WERI-Rb-1 (cell line): Measurements from ENCODE around the gene PTPRT.

Experiments used
- DNase-seq: peaks from one replicate; pipeline ENCODE4 v3.0.0-alpha.2; 2020
- H3K27ac ChIP-seq: fragments of 250-450 bp; sonication (Bioruptor Pico); 2 replicates; pipeline ENCODE4 v1.5.1; 2020; ENCODE audit warnings: mild to moderate bottlenecking, moderate library complexity
- H3K27me3 ChIP-seq: fragments of 250-450 bp; sonication (Bioruptor Pico); 2 replicates; pipeline ENCODE4 v1.5.1; 2021; ENCODE audit warnings: mild to moderate bottlenecking, low read depth, moderate library complexity; ENCODE audit not compliant: insufficient read depth, severe bottlenecking
- H3K36me3 ChIP-seq: fragments of 250-450 bp; sonication (Bioruptor Pico); 2 replicates; pipeline ENCODE4 v1.5.1; 2020; ENCODE audit warnings: mild to moderate bottlenecking, moderate library complexity
- H3K4me3 ChIP-seq: 2 replicates; pipeline ENCODE4 v1.5.1; 2011; ENCODE audit warnings: low read depth, mild to moderate bottlenecking, control low read depth, low read length
- H3K9me3 ChIP-seq: fragments of 250-450 bp; sonication (Bioruptor Pico); 2 replicates; pipeline ENCODE4 v1.5.1; 2021; ENCODE audit warnings: mild to moderate bottlenecking, moderate library complexity; ENCODE audit not compliant: severe bottlenecking
- TF ChIP-seq, protein P1 (sequence below): IDR thresholded peaks from 2 replicates; pipeline ENCODE4 v1.5.1; 2011; ENCODE audit warnings: low read depth, mild to moderate bottlenecking, control low read depth, inconsistent platforms, low read length

PTPRT gene

DNA sequence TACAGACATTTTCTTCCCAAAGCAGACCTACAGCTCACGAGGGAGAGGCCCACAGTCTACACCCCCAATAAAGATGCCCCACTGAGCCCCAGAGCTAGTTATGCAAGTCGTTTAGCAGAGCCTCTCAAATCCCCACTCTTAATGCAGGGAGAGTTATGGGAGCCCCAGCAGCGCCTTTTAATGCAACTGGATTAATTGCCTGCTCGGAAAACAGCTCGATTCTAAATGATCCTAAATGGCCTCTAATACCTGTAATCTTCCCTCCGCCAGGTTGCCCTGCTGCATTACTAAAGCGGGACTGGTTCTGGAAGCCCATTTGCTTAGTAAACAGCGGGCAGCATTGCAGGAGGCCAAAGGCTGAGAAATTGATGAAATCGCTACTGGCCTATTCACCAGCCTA is 656.9 kb downstream of the PTPRT start:
- Histone ChIP-seq H3K9me3 (no peaks in the 10 kb centered on the region), H3K36me3 (no peaks in the 10 kb centered on the region), H3K4me3 (no peak overlapping the region), H3K27me3 (no peaks in the 10 kb centered on the region), H3K27ac (no peak overlapping the region)
- TF ChIP-seq, protein P1, sequence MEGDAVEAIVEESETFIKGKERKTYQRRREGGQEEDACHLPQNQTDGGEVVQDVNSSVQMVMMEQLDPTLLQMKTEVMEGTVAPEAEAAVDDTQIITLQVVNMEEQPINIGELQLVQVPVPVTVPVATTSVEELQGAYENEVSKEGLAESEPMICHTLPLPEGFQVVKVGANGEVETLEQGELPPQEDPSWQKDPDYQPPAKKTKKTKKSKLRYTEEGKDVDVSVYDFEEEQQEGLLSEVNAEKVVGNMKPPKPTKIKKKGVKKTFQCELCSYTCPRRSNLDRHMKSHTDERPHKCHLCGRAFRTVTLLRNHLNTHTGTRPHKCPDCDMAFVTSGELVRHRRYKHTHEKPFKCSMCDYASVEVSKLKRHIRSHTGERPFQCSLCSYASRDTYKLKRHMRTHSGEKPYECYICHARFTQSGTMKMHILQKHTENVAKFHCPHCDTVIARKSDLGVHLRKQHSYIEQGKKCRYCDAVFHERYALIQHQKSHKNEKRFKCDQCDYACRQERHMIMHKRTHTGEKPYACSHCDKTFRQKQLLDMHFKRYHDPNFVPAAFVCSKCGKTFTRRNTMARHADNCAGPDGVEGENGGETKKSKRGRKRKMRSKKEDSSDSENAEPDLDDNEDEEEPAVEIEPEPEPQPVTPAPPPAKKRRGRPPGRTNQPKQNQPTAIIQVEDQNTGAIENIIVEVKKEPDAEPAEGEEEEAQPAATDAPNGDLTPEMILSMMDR, result no peak
- peak; percentile 57 for DNase-seq

DNA sequence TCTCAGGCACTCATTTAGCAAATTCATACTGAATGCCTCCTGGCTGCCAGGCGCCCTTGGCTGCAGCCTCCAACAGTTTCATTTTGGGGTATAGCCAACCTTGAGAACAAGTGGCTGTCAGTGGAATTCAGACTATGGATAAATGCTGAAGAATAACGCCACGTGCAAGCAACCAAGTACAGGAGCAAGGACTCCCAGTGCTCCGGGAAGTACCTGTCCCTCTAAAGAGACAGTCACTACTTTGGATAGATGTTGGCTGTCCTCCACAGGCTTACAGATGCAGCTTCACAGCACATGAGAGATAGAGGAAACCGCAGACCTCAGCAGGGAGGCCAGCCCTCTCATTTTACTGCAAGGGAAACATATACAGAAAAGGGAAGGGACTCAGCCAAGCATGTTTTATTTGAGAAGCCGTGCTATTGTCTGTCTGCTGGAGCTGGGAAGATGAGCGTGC is 658.2 kb downstream of the PTPRT start:
- no peak for DNase-seq

DNA sequence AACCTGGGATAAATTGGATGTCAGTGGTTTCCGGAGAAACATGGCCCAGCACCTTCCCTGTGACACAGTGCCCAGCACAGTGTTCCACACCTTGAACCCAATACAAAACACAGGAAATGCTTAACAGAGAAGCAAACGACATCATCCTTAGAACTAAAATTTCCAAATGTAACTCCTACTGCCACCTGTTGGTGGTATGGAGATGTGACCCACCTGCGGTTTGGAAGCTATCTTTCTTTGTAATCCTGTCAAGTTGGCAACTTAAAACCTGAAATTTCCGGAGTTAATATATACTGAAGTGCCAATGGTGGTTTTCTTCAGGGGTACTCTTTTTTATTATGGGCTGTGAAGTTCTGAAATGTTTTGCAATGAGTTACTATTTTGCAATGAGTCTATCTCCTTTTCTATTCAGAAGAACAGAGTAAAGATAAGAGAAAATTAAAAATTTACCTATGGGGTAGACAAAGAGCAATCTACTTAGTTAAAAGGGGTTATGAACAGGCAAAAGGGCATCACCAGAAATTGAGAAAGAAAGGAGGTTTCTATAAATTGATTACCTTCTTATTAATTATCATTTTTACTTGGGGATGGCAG is 658.8 kb downstream of the PTPRT start:
- DNase-seq, result peak; percentile 20
- H3K4me3 ChIP-seq, result no peak overlapping the region
- no peak overlapping the region for H3K27ac ChIP-seq
- no peaks in the 10 kb centered on the region for H3K9me3 ChIP-seq
- no peaks in the 10 kb centered on the region for H3K36me3 ChIP-seq
- H3K27me3 ChIP-seq, result no peaks in the 10 kb centered on the region
- TF ChIP-seq, protein P1, result peak; percentile 63

More for the DNA sequence above, 658.2 kb downstream of the PTPRT start:
- no peaks in the 10 kb centered on the region for H3K36me3 ChIP-seq
- no peak overlapping the region for H3K27ac ChIP-seq
- H3K27me3 ChIP-seq, result no peaks in the 10 kb centered on the region
- no peak overlapping the region for H3K4me3 ChIP-seq
- H3K9me3 ChIP-seq, result no peaks in the 10 kb centered on the region
- TF ChIP-seq, protein P1, result no peak

DNA sequence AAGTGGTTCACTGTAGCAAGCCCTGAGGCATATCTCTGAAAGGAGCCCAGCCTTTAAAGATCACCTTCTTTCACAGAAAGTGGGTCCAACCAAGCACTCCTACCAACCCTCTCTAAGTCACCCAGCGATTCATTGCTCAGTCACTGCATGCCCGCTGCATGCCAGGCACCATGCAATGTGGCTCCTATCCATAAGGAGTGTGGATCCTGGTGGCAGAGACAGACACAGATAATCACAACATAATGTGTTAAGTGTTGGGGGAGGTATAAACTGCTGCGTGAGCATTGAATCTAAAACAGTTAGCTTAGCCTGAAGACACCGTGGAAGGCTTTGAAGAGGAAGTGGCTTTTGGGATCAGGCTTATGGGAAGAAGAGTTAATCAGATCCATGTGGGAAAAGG is 659.5 kb downstream of the PTPRT start:
- Histone ChIP-seq H3K27me3 (no peaks in the 10 kb centered on the region), H3K27ac (no peak overlapping the region), H3K36me3 (no peaks in the 10 kb centered on the region), H3K9me3 (no peaks in the 10 kb centered on the region), H3K4me3 (no peak overlapping the region)
- TF ChIP-seq, protein P1, result no peak
- DNase-seq, result no peak

DNA sequence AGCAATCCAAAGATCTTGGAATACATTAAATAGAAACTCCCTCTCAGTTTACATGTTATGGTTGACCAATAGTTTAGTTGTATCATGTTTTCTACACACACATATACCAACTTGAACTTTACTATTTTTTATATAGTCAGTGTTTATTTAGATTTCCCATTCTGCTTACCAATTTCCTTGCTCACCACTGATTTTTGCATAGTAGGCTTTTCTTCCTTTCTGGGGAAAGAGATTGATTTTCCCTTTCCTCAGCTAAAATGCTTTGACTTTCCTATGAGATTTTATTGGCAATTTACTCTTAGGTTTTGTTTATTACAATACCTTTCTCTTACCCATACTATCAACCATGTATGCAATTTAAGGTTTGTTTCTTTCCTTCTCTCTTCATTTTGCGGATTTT is 665.6 kb downstream of the PTPRT start:
- TF ChIP-seq, protein P1, result no peak
- H3K27ac ChIP-seq, result no peak overlapping the region
- no peaks in the 10 kb centered on the region for H3K9me3 ChIP-seq
- H3K36me3 ChIP-seq, result no peaks in the 10 kb centered on the region
- no peaks in the 10 kb centered on the region for H3K27me3 ChIP-seq
- DNase-seq, result no peak
- H3K4me3 ChIP-seq, result no peak overlapping the region

DNA sequence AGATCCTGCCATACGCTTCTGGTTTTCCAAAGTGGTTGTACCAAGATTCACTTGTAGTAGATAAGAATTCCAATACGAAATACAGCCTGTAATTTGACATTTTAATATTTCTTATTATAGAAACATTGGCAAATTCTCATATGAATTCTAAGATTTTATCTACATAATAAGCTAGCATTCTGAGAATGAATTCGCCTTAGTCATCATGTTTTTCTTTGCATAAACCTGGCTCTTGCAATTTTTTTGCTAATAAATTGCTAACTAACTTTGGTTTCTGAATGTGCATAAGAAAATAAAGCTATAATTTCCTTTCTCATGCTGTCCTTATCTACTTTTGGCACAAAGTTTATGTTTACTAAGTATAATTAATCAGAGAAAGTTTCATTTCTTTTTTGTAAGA is 673.0 kb downstream of the PTPRT start:
- DNase-seq, result no peak
- H3K27me3 ChIP-seq, result no peaks in the 10 kb centered on the region
- no peak overlapping the region for H3K4me3 ChIP-seq
- no peaks in the 10 kb centered on the region for H3K9me3 ChIP-seq
- TF ChIP-seq, protein P1, result no peak
- no peaks in the 10 kb centered on the region for H3K36me3 ChIP-seq
- H3K27ac ChIP-seq, result no peak overlapping the region
